Peyer's patch (tissue), 4 donors: ENCODE results near the gene TEKTIP1. TPM values are rescaled to one million over a fixed set of nuclear protein-coding genes. Genes with fewer than 3 reads are reported as not detected.
"Not testable (repeated sequence)": the region's sequence is repeated elsewhere in the genome, so short reads cannot be mapped to it uniquely, and the experiment has no call there.

Experiments used
- DNase-seq, 3 donors: peaks; one replicate each; pipeline ENCODE4 v3.0.0-alpha.2; 2017 to 2019
- H3K27ac ChIP-seq, 4 donors: fragments of 200-600 bp; sonication (generic); one replicate each; pipeline ENCODE4 v1.5.1; 2016 to 2019
- H3K27me3 ChIP-seq, 2 donors: fragments of 200-600 bp; sonication (generic); one replicate each; pipeline ENCODE4 v1.5.1; 2019
- H3K36me3 ChIP-seq, 3 donors: fragments of 200-600 bp; sonication (generic); one replicate each; pipeline ENCODE4 v1.5.1; 2016 to 2019
- H3K4me1 ChIP-seq, 4 donors: fragments of 200-600 bp; sonication (generic); one replicate each; pipeline ENCODE4 v1.5.1; 2016 to 2019
- H3K4me3 ChIP-seq, 4 donors: fragments of 200-600 bp; sonication (generic); 1 replicate in 3 of 4; 2 replicates in 1 of 4; pipeline ENCODE4 v1.5.1; 2016 to 2019; ENCODE audit warnings: mild to moderate bottlenecking in 1 of 4
- H3K9me3 ChIP-seq, 4 donors: fragments of 200-600 bp; sonication (generic); one replicate each; pipeline ENCODE4 v1.5.1; 2016 to 2019; ENCODE audit warnings: mild to moderate bottlenecking in 1 of 4
- CTCF ChIP-seq, 6 experiments: fragments of 450-650 bp in 4 of 6; fragments of 200-600 bp in 2 of 6; sonication (generic) in 1 of 6; IDR thresholded peaks; one replicate each; pipeline ENCODE4 v1.5.1; 2017 to 2019; ENCODE audit warnings: antibody characterized with exemption in 6 of 6, mild to moderate bottlenecking in 3 of 6, moderate library complexity in 1 of 6
- POLR2A ChIP-seq, 2 donors: fragments of 450-650 bp; IDR thresholded peaks; one replicate each; pipeline ENCODE4 v1.5.1; 2017; ENCODE audit warnings: antibody characterized with exemption in 2 of 2, mild to moderate bottlenecking in 2 of 2, moderate library complexity in 2 of 2
- total RNA-seq, 4 donors: library from RNA; depleted of rRNA; stranded (reverse); fragments of >200 nt; gene quantifications; one replicate each; pipeline ENCODE4 v1.1.0, GENCODE V29; 2016

TEKTIP1 gene
- total RNA-seq, 4 donors from 2014 or later: 1.8 to 11.1 (median 2.4) TPM; not detected in 1

DNA sequence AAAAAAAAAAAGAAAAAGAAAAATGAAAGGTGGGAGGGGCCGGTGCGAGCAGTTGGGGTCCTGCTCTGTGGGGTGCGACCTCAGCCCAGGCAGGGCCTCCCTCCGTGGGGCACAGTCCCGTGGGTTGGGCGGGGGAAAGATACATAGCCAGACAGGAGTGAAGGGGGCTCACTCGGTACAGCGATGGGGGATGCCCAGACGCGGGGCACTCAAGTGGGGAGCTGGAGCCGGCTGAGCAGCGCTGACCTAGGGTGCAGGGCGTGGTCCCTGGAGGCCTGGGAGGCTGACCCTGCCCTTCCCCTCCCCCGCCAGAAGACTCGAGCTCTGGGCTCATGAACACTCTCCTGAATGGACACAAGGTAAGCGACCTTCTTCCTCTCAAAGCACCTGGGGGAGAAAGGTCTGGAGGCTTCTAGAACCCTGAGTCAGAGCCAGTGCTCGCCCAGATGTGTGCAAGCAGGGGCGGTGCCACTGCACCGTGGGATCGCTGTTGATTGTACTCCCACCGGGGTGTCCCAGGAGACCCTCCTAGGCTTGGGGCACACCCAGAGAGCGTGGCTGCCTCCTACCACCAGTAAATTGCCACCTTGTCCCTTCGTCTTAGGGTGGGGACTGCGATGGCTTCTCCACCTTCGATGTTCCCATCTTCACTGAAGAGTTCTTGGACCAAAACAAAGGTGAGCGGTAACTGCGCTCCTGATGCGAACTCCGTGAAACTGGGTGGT is 37.1 kb downstream of the TEKTIP1 start:
- H3K27me3 ChIP-seq: no peaks in the 10 kb centered on the region
- H3K36me3 ChIP-seq: peaks cover 0 to 5% (median 0%) of the 10 kb centered on the region in 3 donors
- peak overlapping the region in 1 of 4 donors; percentile 47 for H3K4me3 ChIP-seq
- H3K27ac ChIP-seq: peak overlapping the region in 3 of 4 donors; percentile 8 to 65 (median 34)
- no peak for DNase-seq
- H3K9me3 ChIP-seq: no peaks in the 10 kb centered on the region
- TF ChIP-seq POLR2A (IDR thresholded peaks at IDR 0.05) (no peak), CTCF (IDR thresholded peaks at IDR 0.05) (no peak)
- H3K4me1 ChIP-seq: peaks cover 0 to 32% (median 8%) of the 10 kb centered on the region in 4 donors

GRCh38 chr19:3576696-3577443 is 37.9 kb downstream of the TEKTIP1 start:
- no peak for TF ChIP-seq POLR2A (IDR thresholded peaks at IDR 0.05)
- TF ChIP-seq CTCF (IDR thresholded peaks at IDR 0.05): no peak
- DNase-seq: peak in 2 of 3 donors; percentile 57 to 71
- peaks cover 0 to 5% (median 0%) of the 10 kb centered on the region in 3 donors for H3K36me3 ChIP-seq
- H3K9me3 ChIP-seq: no peaks in the 10 kb centered on the region
- peaks cover 0 to 29% (median 8%) of the 10 kb centered on the region in 4 donors for H3K4me1 ChIP-seq
- peak overlapping the region in 2 of 4 donors; percentile 35 to 47 for H3K4me3 ChIP-seq
- H3K27ac ChIP-seq: peak overlapping the region in 3 of 4 donors; percentile 34 to 72 (median 65)
- H3K27me3 ChIP-seq: no peaks in the 10 kb centered on the region

DNA sequence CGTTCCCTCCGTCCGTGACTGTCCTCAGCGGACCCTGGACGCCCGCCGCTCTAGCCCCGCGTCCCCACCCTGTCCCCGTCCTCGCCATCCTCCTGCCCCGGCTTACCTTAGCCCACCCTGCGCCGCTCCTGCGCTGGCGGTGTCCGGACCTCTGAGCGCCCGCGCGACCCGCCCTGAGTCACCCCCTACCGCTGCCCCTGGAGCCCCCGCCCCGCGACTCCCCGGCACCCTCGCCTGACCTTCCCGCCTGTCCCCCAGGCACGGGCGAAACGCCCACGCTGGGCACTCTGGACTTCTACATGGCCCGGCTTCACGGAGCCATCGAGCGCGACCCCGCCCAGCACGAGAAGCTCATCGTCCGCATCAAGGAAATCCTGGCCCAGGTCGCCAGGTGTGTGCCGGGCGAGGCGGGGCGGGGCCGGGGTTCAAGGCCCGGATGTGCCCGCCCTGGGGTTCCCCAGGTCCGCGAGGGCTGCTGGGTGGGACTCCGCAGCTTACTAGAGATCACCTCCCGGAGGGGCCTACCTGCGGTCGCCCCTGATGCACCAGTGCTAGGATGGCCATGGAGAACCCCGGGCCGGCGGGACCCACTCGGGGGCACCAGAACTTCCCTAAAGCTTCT is 38.9 kb downstream of the TEKTIP1 start:
- H3K27me3 ChIP-seq: no peaks in the 10 kb centered on the region
- peaks cover 0 to 25% (median 6%) of the 10 kb centered on the region in 4 donors for H3K4me1 ChIP-seq
- DNase-seq: peak in 2 of 3 donors; percentile 69 to 81
- peak overlapping the region in 2 of 4 donors; percentile 65 to 72 for H3K27ac ChIP-seq
- H3K4me3 ChIP-seq: peak overlapping the region in 1 of 4 donors; percentile 47
- peaks cover 0 to 5% (median 0%) of the 10 kb centered on the region in 3 donors for H3K36me3 ChIP-seq
- H3K9me3 ChIP-seq: no peaks in the 10 kb centered on the region
- TF ChIP-seq POLR2A (IDR thresholded peaks at IDR 0.05): no peak
- no peak for TF ChIP-seq CTCF (IDR thresholded peaks at IDR 0.05)

DNA sequence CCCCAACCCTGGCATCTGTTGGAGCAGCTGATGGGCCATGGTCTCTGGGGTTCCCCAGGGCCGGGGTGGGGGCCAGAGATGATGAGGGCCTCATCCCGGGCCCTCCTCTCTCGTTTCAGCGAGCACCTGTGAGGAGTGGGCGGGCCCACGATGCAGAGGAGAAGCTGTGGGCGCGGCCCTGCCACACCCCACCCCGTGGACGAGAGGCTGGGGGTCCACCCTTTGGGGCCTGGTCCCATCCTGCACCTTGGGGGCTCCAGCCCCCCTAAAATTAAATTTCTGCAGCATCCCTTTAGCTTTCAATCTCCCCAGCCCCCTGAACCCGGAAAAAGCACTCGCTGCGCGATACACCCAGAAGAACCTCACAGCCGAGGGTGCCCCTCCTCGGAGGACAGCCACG is 39.4 kb downstream of the TEKTIP1 start:
- no peak for DNase-seq
- H3K27ac ChIP-seq: peak overlapping the region in 2 of 4 donors; percentile 62 to 72
- no peak overlapping the region for H3K4me3 ChIP-seq
- no peaks in the 10 kb centered on the region for H3K9me3 ChIP-seq
- no peak for TF ChIP-seq POLR2A (IDR thresholded peaks at IDR 0.05)
- no peak for TF ChIP-seq CTCF (IDR thresholded peaks at IDR 0.05)
- H3K27me3 ChIP-seq: no peaks in the 10 kb centered on the region
- peaks cover 0 to 5% (median 0%) of the 10 kb centered on the region in 3 donors for H3K36me3 ChIP-seq
- H3K4me1 ChIP-seq: peaks cover 0 to 25% (median 5%) of the 10 kb centered on the region in 4 donors

DNA sequence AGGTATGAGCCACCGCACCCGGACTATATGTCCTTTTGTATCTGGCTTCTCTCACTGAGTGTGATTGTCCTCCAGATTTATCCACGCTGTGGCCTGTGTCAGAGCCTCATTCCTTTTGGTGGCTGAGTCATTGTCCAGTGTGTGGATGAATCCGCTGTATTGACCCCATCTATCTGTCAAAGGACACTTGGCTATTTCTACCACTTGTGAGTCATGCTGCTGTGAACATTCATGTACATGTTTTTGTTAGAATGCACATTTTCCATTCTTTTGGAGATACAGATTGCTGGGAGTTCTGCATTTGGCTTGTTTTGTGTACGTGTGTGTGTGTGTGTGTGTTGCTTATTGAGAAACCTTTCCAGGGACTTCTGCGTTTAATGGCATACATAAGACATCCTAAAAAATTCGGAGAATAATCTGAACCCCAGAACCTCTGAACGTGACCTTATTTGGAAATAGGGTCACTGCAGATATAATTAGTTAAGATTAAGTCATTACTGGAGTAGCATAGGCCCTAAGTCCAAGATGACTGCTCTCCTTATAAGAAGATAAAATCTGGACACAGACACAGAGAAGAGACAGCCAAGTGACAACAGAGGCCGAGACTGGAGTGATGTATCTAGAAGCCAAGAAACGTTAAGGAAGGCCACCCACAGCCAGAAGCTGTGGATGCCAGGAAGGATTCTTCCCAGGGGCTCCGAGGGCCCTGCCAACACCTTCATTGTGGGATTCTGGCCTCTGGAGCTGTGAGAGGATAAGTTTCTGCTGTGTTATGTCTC is 41.4 kb downstream of the TEKTIP1 start:
- Histone ChIP-seq H3K27me3 (no peaks in the 10 kb centered on the region), H3K4me3 (no peak overlapping the region), H3K4me1 (peaks cover 0 to 25% (median 2%) of the 10 kb centered on the region in 4 donors), H3K36me3 (peaks cover 0 to 2% (median 0%) of the 10 kb centered on the region in 3 donors), H3K9me3 (no peaks in the 10 kb centered on the region), H3K27ac (peak overlapping the region in 3 of 4 donors; percentile 25 to 73 (median 62))
- no peak for TF ChIP-seq POLR2A (IDR thresholded peaks at IDR 0.05)
- no peak for TF ChIP-seq CTCF (IDR thresholded peaks at IDR 0.05)
- no peak for DNase-seq

DNA sequence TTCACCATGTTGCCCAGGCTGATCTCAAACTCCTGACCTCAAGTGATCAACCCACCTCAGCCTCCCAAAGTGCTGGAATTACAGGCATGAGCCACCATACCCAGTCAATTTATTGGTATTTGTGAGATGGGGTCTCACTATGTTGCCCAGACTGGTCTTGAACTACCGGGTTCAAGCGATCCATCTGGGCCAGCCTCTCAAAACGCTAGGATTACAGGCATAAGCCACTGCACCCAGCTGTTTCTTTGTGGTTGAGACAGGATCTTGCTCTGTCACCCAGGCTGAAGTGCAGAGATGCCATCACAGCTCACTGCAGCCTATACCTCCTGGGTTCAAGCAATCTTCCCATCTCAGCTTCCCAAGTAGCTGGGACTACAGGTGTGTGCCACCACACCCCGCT is 42.8 kb downstream of the TEKTIP1 start:
- DNase-seq, H3K36me3 ChIP-seq, H3K27me3 ChIP-seq, H3K9me3 ChIP-seq, H3K4me3 ChIP-seq: not testable (repeated sequence)
- H3K4me1 ChIP-seq: peaks cover 0 to 13% (median 6%) of the 10 kb centered on the region in 4 donors
- H3K27ac ChIP-seq: peak overlapping the region in 1 of 4 donors; percentile 73

DNA sequence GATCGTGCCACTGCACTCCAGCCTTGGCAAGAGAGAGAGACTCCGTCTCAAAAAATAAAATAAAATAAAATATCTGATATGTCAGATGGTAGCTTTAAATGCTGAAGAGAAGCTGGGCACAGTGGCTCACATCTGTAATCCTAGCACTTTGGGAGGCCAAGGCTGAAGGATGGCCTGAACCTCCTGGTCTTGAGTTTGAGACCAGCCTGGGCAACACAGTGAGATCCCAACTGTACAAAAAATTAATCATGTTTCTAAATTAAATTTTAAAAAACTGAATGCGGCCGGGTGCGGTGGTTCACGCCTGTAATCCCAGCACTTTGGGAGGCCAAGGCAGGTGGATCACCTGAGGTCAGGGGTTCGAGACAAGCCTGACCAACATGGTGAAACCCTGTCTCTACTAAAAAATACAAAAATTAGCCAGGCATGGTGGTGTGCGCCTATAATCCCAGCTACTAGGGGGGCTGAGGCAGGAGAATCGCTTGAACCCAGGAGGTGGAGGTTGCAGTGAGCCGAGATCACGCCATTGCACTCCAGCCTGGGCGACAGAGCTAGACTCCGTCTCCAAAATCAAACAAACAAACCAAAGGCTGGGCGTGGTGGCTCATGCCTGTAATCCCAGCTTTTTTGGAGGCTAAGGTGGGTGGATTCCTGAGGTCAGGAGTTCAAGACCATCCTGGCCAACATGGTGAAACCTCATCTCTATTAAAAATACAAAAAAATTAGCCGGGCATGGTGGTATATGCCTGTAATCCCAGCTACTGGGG is 45.2 kb downstream of the TEKTIP1 start:
- H3K4me1 ChIP-seq: peaks cover 0 to 12% (median 0%) of the 10 kb centered on the region in 4 donors
- not testable (repeated sequence) for H3K9me3 ChIP-seq, DNase-seq, H3K4me3 ChIP-seq, H3K27ac ChIP-seq, H3K27me3 ChIP-seq, H3K36me3 ChIP-seq
